HS-27A (cell line): ENCODE measurements around the gene HOXC10.

Experiments
- DNase-seq: peaks from one replicate; pipeline ENCODE4 v3.0.0-alpha.2; 2012; ENCODE audit warnings: low read depth, missing footprints

The HOXC10 gene

GRCh38 chr12:53965281-53966084, 19.5 kb upstream of the HOXC10 start:
- DNase-seq, result no peak

- no peak for DNase-seq
Observed at GRCh38 chr12:53966085-53966384, 18.9 kb upstream of the HOXC10 start.

- no peak for DNase-seq
Observed at GRCh38 chr12:53966385-53967133, 18.4 kb upstream of the HOXC10 start.

DNA sequence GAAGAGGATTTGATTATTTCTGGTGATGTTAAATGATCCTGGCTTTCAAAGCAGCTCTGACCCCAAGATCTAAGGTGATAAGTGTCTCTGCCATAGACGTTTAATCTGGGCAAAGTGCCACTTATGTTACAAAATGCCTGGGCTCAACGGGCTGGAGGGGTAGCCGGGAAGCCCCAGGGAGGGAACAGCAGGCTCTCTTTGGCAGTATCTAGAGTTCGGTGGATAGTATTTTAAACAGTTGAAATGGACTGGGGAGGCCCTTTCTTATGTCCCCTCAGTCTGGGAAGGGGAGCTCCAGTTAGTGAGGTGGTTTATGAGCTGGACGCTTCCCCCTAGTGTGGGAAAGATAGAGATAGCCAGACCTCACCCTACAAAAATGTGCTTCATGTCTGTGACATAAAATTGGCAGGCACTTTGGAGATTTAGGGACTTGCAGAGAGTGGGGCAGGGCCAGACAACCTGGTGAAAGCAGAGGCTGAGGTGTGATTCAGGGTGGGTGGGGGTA, 17.5 kb upstream of the HOXC10 start:
- DNase-seq, result no peak

DNA sequence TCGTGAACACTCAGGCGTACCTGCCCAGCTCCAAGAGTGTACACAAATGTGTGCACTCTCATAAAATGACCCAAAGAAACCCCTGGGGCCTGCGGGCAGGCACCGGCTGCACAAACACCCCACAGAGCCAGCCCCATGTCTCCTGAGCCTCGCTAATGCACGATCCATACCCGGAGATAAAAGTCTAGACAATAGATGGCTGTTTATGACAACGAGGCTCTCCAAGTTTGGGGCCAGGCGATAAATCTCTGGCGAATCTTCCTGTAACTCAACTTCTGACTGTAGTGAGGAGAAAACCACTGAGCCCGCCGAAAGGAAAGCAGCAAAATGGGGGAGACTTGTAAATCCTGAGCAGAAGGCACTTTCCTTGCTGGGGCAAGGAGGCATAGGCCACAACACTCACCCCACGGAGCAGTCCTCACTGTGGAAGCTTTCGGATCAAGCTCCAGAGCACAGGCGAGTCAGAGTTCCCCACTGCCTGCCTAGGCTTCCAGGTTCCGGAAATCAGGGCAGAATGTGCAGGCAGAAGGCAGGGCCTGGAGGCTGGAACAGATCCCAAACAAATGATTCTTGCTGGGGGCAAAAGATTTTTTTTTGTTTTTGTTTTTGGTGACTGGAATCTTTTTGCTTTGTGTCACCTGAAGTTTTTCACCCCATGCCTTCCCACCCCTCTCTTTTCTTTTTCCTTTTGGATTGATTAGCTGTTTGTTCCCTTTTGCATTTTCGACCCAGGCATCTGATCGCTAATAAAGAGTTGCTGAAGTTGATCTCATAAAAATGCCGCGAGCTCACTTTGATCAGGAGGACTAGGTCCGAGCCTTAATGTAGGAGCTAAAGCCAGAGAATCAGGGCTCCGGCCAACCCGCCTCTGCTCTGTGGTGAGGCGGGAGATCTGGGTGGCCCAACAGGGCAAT, 16.5 kb upstream of the HOXC10 start:
- no peak for DNase-seq

- no peak for DNase-seq
Observed at GRCh38 chr12:53969588-53970259, 15.2 kb upstream of the HOXC10 start.

DNA sequence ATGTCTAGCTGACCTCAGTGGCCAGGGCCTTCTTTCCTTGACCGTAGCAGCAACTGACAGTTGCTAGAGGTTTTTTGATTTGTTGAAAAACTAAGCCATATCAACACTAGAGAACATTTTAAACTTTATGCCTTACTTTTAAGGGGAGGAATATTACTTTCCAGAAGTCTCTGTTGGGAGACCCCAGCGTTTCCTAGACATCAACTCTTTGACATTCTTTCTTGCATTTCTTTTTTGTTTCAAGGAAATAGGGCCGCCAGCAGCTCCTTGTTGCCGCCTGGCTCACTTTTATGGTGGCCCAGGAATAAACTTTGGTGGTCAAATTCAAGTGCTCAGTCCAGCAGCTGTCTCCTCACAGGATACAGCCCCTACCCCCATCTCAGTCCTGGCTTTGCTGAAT, 14.5 kb upstream of the HOXC10 start:
- no peak for DNase-seq

GRCh38 chr12:53971129-53971528, 13.8 kb upstream of the HOXC10 start:
- no peak for DNase-seq

- DNase-seq, result no peak
Observed at GRCh38 chr12:53971686-53972085, 13.3 kb upstream of the HOXC10 start.

GRCh38 chr12:53972152-53972702, 12.7 kb upstream of the HOXC10 start:
- no peak for DNase-seq

GRCh38 chr12:53972722-53973235, 12.2 kb upstream of the HOXC10 start, which contains the start of gene HOXC11:
HOXC11 (plus strand) TSS chr12:53973126; CDS start chr12:53973242, 116 bp downstream.
- DNase-seq, result no peak

- DNase-seq, result no peak
Observed at GRCh38 chr12:53973236-53974042, 11.5 kb upstream of the HOXC10 start.

DNA sequence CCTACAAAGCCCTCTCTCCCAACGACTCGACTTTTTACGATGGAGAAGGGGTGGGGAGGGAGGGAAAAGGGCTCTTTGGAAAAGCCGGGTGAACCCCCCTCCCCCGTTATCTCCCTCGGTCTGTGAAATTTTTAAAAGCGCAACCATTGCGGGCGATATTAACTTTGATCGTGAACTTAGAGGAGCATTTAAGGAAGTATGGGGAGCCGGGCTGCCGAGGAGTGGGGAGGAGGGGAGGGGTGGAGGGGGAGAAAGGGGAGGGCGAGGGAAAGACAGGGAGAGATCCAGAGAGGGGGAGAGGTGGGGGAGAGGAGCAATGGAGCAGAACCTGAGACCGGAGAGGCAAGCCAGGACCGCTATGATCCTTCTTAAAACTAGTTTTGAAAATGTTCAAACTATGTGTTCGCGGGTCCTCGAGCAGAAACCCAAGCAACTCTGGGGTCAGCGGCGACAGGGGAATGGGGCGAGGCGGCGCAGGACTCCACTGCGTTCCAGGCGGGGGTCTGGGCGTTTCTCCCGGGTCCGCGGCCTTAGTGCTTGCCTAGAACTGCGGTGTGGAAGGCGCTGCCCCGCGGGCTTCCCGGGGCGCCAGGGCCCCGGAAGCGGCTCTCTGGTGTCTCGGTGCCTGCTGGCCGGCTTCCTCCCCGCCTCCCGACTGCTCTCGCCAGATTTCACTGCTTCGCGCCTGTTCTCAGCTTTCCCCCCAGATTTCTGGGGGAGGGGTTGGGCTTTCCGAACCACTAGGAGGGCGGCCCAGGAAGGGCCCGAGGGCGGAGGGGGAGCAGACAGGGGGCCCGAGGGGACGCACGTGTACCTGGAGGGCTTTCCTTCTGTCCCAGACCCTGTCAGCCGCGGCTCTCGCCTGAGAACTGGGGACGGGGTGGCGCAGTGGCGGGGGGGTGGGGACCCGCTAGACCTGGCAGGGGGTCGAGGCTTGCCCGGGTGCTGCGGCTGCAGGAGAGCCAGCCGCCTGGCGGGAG, 10.6 kb upstream of the HOXC10 start, which contains the start of gene HOTAIR:
Gene HOTAIR (minus strand): TSS at position 871 of the 980 bp plus-strand sequence.
- DNase-seq, result no peak

DNA sequence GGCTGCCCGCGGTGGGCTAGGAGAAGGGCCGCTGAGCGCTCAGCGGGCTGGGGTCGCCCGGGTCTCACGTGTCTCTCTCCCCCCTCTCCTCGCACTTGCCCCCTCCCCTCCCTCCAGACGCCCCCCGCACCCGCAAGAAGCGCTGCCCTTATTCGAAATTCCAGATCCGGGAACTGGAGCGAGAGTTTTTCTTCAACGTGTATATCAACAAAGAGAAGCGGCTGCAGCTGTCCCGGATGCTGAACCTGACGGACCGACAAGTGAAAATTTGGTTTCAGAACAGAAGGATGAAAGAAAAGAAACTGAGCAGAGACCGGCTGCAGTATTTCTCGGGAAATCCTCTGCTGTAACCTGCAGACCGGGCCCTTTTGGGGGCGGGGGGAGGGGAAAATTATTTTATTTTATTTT, 9.9 kb upstream of the HOXC10 start:
- DNase-seq, result no peak

GRCh38 chr12:53975479-53976152, 9.3 kb upstream of the HOXC10 start:
- DNase-seq, result no peak

- DNase-seq, result no peak
Observed at GRCh38 chr12:53976172-53976822, 8.6 kb upstream of the HOXC10 start.

DNA sequence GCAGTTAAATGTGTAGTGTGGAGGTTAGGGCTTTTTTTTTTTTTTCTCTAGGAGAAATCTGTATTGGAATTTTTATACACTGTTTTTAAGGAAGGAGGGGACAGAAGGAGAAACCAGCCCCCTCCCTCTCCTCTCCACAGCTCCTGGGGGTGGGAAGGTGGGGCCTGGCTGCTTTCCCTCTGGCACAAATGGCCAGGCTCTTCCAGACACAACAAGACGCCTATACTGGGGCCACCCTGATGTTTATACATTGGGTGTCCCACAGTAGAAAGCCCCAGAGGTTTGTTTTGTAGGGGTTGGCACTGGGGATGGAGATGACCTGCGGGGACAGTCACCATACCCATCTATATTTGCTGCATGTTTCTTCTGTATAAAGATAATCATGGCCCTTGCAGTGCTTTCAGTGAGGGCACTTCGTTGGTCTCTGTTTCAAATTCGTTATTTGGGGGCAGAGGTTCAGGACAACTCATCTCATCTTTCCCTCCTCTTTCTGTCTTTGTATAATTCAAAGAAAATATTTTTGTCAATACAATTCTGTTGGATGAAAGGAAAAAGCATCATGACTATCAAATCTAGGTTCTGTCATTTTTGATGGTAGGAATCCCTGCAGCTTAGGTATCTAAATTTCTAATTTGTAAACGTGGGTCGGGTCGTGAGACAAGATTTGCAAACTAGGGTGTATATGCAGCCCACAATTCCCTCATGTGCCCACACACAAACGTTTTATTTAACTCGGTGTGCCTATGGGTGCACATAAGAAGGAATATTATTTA, 7.9 kb upstream of the HOXC10 start:
- DNase-seq, result no peak
